GM21528 (cell line): ENCODE data around the gene HYLS1.

Experiments used
- ATAC-seq: cut with Tn5 transposase; IDR thresholded peaks from one replicate; pipeline ENCODE4 v1.9.1; 2021; ENCODE audit warnings: mild to moderate bottlenecking, moderate library complexity; ENCODE audit not compliant: unreplicated experiment, low FRiP score

Gene HYLS1

DNA sequence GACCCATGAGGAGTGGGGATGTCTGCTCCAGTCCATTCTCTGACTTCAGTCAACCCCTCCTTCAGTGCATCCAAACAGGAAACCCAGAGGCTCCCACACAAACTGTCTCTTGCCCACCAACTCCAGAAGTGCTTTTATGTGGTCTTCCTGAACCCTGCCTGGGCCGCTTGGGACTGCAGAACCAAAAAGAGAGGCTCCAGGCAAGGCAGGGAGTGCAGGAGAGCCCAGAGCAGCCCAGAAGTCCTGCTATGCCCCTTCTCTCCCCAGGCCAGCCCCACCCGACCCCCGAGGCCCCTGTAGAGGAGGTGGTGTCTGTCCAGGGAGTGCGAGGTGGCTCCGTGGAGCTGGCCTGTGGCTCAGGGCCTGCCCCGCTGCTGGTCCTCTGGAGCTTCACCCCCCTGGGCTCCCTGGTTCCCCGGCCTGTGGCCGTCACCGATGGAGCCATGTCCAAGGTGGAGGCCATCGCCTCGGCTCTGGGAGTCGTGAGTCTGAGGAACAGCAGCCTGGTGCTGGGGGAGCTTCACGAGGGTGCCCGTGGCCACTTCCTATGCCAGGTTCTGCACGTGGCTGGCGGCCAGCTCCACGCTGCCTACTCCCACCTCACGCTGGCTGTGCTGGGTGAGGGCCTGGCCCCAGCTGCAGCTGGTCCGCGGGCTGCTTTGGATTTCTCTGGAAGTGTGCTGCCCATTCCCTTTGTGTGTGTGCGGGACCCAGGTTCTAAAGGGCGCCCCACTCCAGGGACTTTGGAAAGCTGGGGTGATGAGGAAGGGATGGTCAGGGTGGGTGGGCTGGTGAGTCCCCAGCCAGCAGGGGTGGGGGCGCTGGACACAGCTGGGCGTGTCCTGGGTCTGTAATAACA is 60.2 kb downstream of the HYLS1 start:
- ATAC-seq, result no peak

DNA sequence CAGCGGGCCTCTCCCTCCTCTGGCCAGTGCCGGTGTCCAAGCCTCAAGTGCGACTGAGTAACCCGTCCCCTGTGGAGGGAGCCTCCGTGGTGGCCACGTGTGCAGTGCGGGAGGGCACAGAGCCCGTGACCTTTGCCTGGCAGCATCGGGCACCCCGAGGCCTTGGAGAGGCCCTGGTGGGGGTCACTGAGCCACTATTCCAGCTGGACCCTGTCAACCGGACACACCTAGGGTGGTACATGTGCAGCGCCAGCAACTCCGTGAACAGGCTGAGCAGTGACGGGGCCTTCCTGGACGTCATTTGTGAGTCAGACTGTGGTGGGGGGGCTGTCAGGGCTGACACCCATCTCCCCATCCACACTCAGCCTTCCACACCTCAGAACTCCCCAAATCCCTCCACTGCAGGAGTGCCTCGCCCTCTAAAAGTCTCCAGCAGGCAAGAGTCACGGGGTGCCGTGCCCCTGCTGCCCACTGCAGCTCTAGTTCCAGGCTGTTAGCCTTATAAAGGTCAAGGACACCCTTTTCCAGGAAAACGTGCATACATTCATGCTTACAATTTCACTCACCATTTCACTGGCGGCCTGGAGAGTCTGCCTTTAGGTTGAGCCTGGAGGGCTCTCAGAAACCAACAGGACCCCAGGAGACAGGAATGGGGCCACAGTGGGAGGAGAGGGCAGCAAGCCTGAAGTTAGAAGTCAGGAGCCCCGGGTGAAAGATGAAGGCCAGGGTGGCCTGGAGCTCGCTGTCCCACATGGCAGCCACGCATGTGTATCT is 61.0 kb downstream of the HYLS1 start:
- no peak for ATAC-seq

GRCh38 chr11:125949271-125950177 is 62.1 kb downstream of the HYLS1 start:
- ATAC-seq, result no peak

DNA sequence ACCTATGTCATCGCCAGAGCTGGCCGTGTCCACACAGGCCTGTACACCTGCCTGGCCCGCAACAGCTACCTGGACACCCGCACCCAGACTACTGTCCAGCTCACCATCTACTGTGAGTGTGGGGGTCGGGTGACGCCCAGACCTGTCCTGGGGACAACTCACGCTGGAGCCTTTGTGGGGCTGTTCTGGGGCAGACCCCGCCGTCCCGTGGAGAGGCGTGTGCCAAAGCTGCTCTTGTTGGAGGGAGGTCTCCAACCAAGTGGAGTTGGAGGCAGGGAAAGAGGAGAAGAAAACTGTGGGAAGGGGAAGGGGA is 62.7 kb downstream of the HYLS1 start:
- ATAC-seq, result no peak
